ENCODE data around the gene SUN2.
A peak's percentile ranks its signal among the peaks of the same experiment; 100 is the strongest.

The SUN2 gene

GRCh38 chr22:38725900-38726655, 29.7 kb downstream of the SUN2 start:
- no peak for TF ChIP-seq CREB1 (IDR thresholded peaks at IDR 0.05; ENCODE audit: low read depth)
- TF ChIP-seq MAX (IDR thresholded peaks at IDR 0.05), result no peak
- no peak for TF ChIP-seq TCF12 (IDR thresholded peaks at IDR 0.05; ENCODE audit: low read depth)
- no peak for TF ChIP-seq FOXM1 (IDR thresholded peaks at IDR 0.05; ENCODE audit: borderline replicate concordance, low read depth)
- no peak for TF ChIP-seq REST (IDR thresholded peaks at IDR 0.05; ENCODE audit: low read depth)
- no peak for TF ChIP-seq ZBTB7A (IDR thresholded peaks at IDR 0.05; ENCODE audit: low read depth)
- no peak for TF ChIP-seq NFIC (IDR thresholded peaks at IDR 0.05)
- no peak for TF ChIP-seq RAD21 (IDR thresholded peaks at IDR 0.05; ENCODE audit: low read depth)
- TF ChIP-seq TAF1 (IDR thresholded peaks at IDR 0.05; ENCODE audit: low read depth), result no peak
- no peak for TF ChIP-seq CEBPB (IDR thresholded peaks at IDR 0.05)
- no peak for TF ChIP-seq TEAD4 (IDR thresholded peaks at IDR 0.05)
- TF ChIP-seq, protein P1, sequence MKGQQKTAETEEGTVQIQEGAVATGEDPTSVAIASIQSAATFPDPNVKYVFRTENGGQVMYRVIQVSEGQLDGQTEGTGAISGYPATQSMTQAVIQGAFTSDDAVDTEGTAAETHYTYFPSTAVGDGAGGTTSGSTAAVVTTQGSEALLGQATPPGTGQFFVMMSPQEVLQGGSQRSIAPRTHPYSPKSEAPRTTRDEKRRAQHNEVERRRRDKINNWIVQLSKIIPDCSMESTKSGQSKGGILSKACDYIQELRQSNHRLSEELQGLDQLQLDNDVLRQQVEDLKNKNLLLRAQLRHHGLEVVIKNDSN (IDR thresholded peaks at IDR 0.05), result no peak

DNA sequence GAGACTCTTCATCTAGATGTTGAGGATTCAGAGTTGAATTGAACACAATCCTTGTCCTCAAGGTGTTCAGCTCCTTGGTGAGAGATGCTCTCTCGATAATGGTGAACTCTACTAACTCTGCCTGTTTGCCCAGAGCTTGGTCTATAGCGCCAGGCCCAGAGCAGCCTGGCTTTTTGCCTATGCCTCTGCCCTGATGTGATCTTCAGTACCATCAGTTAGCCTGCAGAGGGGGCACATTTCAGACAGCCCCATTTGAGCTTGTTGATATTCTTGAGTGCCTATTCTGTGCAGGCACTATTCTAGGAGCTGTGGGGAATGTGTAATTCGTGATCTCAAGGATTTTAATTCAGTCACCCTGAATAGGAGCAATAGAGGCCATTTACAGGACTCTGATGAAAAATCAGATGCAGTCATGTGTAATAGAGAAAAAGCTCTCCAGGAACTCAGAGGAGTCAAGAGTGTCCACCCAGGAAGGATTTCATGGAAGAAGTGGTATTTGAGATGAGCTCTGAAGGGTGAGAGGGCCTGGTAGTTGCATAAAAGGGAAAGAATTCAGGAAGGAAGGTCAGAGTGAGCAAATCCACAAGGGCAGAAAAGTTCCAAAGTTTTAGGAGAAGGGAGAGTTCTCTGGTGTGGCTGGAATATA, 30.7 kb downstream of the SUN2 start:
- peak; percentile 16; the same call in 1 of the 2 replicates for TF ChIP-seq RAD21 (IDR thresholded peaks at IDR 0.05; ENCODE audit: low read depth)
- no peak for TF ChIP-seq EGR1 (IDR thresholded peaks at IDR 0.05)

GRCh38 chr22:38724176-38724575, 31.6 kb downstream of the SUN2 start:
- TF ChIP-seq RAD21 (IDR thresholded peaks at IDR 0.05; ENCODE audit: low read depth) (no peak), FOXM1 (IDR thresholded peaks at IDR 0.05; ENCODE audit: borderline replicate concordance, low read depth) (no peak), CEBPB (IDR thresholded peaks at IDR 0.05) (no peak), TEAD4 (IDR thresholded peaks at IDR 0.05) (no peak), TAF1 (IDR thresholded peaks at IDR 0.05; ENCODE audit: low read depth) (no peak), EP300 (IDR thresholded peaks at IDR 0.05; ENCODE audit: borderline replicate concordance) (no peak), EGR1 (IDR thresholded peaks at IDR 0.05) (no peak), NFIC (IDR thresholded peaks at IDR 0.05) (no peak), YY1 (IDR thresholded peaks at IDR 0.05; ENCODE audit: low read depth) (no peak)
- TF ChIP-seq, protein P1 (IDR thresholded peaks at IDR 0.05), result no peak

GRCh38 chr22:38721551-38721950, 34.2 kb downstream of the SUN2 start:
- TF ChIP-seq TAF1 (IDR thresholded peaks at IDR 0.05; ENCODE audit: low read depth) (no peak), NFIC (IDR thresholded peaks at IDR 0.05) (no peak), EP300 (IDR thresholded peaks at IDR 0.05; ENCODE audit: borderline replicate concordance) (no peak), TEAD4 (IDR thresholded peaks at IDR 0.05) (no peak), MAX (IDR thresholded peaks at IDR 0.05) (no peak), CEBPB (IDR thresholded peaks at IDR 0.05) (no peak), CREB1 (IDR thresholded peaks at IDR 0.05; ENCODE audit: low read depth) (no peak), FOXM1 (IDR thresholded peaks at IDR 0.05; ENCODE audit: borderline replicate concordance, low read depth) (no peak), YY1 (IDR thresholded peaks at IDR 0.05; ENCODE audit: low read depth) (no peak), EGR1 (IDR thresholded peaks at IDR 0.05) (no peak), REST (IDR thresholded peaks at IDR 0.05; ENCODE audit: low read depth) (no peak), ZBTB7A (IDR thresholded peaks at IDR 0.05; ENCODE audit: low read depth) (no peak), RAD21 (IDR thresholded peaks at IDR 0.05; ENCODE audit: low read depth) (no peak), TCF12 (IDR thresholded peaks at IDR 0.05; ENCODE audit: low read depth) (no peak)
- TF ChIP-seq, protein P1 (IDR thresholded peaks at IDR 0.05), result no peak

- TF ChIP-seq FOXM1 (IDR thresholded peaks at IDR 0.05; ENCODE audit: borderline replicate concordance, low read depth) (no peak), CREB1 (IDR thresholded peaks at IDR 0.05; ENCODE audit: low read depth) (no peak), TEAD4 (IDR thresholded peaks at IDR 0.05) (no peak), EP300 (IDR thresholded peaks at IDR 0.05; ENCODE audit: borderline replicate concordance) (no peak), NFIC (IDR thresholded peaks at IDR 0.05) (no peak)
- TF ChIP-seq, protein P1 (IDR thresholded peaks at IDR 0.05), result no peak
These were observed 35.4 kb downstream of the SUN2 start for GRCh38 chr22:38720350-38720749.
